Effector memory CD4-positive, alpha-beta T cell (primary cell): ENCODE measurements around the gene DLG1.

Source experiments
- DNase-seq, 3 donors: peaks; one replicate each; pipeline ENCODE4 v3.0.0-alpha.2; 2020
- H3K27ac ChIP-seq: 2 replicates; pipeline ENCODE4 v1.7.0; 2013; ENCODE audit warnings: mild to moderate bottlenecking, low read length, moderate library complexity; ENCODE audit not compliant: insufficient read depth, poor library complexity, severe bottlenecking
- H3K27me3 ChIP-seq: replicated peaks from 2 replicates; pipeline ENCODE4 v1.7.0; 2013; ENCODE audit warnings: mild to moderate bottlenecking, low read length; ENCODE audit not compliant: insufficient read depth, control insufficient read depth, poor library complexity, severe bottlenecking
- H3K36me3 ChIP-seq: 2 replicates; pipeline ENCODE4 v1.7.0; 2013; ENCODE audit warnings: mild to moderate bottlenecking, low read length, moderate library complexity; ENCODE audit not compliant: control insufficient read depth, insufficient read depth
- H3K4me1 ChIP-seq: 2 replicates; pipeline ENCODE4 v1.7.0; 2013; ENCODE audit warnings: low read length, mild to moderate bottlenecking; ENCODE audit not compliant: control insufficient read depth, insufficient read depth, poor library complexity, severe bottlenecking
- H3K4me3 ChIP-seq: 2 replicates; pipeline ENCODE4 v1.7.0; 2013; ENCODE audit warnings: low read length, low read depth, mild to moderate bottlenecking; ENCODE audit not compliant: insufficient read depth, poor library complexity, severe bottlenecking
- H3K9me3 ChIP-seq: 2 replicates; pipeline ENCODE4 v1.7.0; 2013; ENCODE audit warnings: mild to moderate bottlenecking, low read length, moderate library complexity; ENCODE audit not compliant: control insufficient read depth

DLG1 gene

DNA sequence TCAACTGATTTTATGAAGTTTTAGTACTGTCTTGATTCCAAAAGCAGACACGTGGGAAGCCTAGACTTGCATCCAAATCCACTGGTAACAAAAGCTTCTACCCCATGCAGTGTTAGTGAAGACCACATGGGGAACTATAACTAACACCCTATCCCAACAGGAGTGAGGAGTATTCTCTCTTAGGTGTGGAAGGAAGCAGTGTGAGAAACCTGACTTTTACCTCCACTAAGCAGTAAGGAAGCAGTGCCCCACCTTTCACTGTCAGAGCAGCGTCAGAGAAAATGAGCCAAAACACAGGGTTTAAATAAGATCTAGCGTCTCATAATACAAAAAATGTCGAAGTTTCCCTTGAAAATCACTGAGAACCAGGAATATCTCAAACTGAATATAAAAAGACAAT lies 60.5 kb downstream of the DLG1 start:
- Histone ChIP-seq H3K4me1 (no peaks in the 10 kb centered on the region), H3K36me3 (no peaks in the 10 kb centered on the region), H3K27ac (no peak overlapping the region), H3K9me3 (peaks cover 3% of the 10 kb centered on the region), H3K27me3 (no peaks in the 10 kb centered on the region), H3K4me3 (no peak overlapping the region)
- no peak for DNase-seq

- H3K4me1 ChIP-seq: no peaks in the 10 kb centered on the region
- no peaks in the 10 kb centered on the region for H3K36me3 ChIP-seq
- no peak overlapping the region for H3K4me3 ChIP-seq
- no peaks in the 10 kb centered on the region for H3K9me3 ChIP-seq
- H3K27me3 ChIP-seq: no peaks in the 10 kb centered on the region
- no peak overlapping the region for H3K27ac ChIP-seq
- DNase-seq: no peak
Measured at GRCh38 chr3:197236362-197236761, 62.0 kb downstream of the DLG1 start.

GRCh38 chr3:197234947-197235914 lies 63.2 kb downstream of the DLG1 start:
- Histone ChIP-seq H3K9me3 (no peaks in the 10 kb centered on the region), H3K27ac (no peak overlapping the region), H3K27me3 (no peaks in the 10 kb centered on the region), H3K4me1 (no peaks in the 10 kb centered on the region), H3K36me3 (no peaks in the 10 kb centered on the region), H3K4me3 (no peak overlapping the region)
- no peak for DNase-seq

GRCh38 chr3:197231321-197231720 lies 67.1 kb downstream of the DLG1 start:
- no peak for DNase-seq
- no peaks in the 10 kb centered on the region for H3K27me3 ChIP-seq
- no peaks in the 10 kb centered on the region for H3K4me1 ChIP-seq
- no peak overlapping the region for H3K27ac ChIP-seq
- H3K4me3 ChIP-seq: no peak overlapping the region
- no peaks in the 10 kb centered on the region for H3K9me3 ChIP-seq
- no peaks in the 10 kb centered on the region for H3K36me3 ChIP-seq

- no peaks in the 10 kb centered on the region for H3K4me1 ChIP-seq
- no peak overlapping the region for H3K4me3 ChIP-seq
- no peaks in the 10 kb centered on the region for H3K9me3 ChIP-seq
- no peaks in the 10 kb centered on the region for H3K36me3 ChIP-seq
- no peak overlapping the region for H3K27ac ChIP-seq
- DNase-seq: no peak
- no peaks in the 10 kb centered on the region for H3K27me3 ChIP-seq
Measured at GRCh38 chr3:197229836-197230235, 68.6 kb downstream of the DLG1 start.

- Histone ChIP-seq H3K27ac (no peak overlapping the region), H3K4me3 (no peak overlapping the region), H3K9me3 (no peaks in the 10 kb centered on the region), H3K4me1 (no peaks in the 10 kb centered on the region), H3K36me3 (no peaks in the 10 kb centered on the region), H3K27me3 (no peaks in the 10 kb centered on the region)
- no peak for DNase-seq
Measured at GRCh38 chr3:197229178-197229577, 69.2 kb downstream of the DLG1 start.

DNA sequence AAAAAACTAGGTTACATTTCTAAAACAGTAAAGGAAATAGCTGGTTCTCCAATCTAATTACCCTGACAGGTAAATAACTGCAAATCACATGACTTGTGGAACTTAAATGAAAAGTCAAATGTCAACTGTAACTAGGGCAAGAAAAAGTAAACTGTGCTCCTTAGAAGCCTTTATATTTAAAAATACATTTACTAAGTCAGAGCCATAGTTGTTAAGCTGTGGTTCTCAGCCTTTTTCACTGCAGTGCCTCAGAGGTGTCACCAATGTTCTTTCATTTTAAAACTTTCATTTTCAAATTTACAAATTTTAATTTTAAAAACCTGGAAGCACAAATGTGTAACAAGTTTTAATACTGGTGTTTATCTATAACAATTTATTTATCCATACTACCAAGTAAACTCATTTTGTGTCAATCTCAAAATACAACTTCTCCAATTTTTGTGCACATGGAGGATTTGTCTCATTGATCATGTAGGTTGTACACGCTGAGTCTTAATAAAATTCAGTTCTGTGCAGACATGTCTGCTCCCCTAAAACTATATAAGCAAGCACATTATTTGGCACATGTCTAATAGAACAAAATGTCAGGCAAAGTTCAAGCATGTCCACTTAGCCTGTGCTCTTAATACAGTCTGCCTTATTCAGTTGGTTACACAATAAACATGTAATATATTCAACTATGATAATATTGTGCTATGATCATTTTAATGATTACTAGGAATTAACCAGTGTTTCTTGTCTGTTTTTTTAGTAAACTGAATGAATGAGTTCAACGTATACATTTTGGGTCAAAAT lies 70.4 kb downstream of the DLG1 start:
- Histone ChIP-seq H3K4me1 (no peaks in the 10 kb centered on the region), H3K36me3 (no peaks in the 10 kb centered on the region), H3K4me3 (no peak overlapping the region), H3K27ac (no peak overlapping the region), H3K27me3 (no peaks in the 10 kb centered on the region), H3K9me3 (no peaks in the 10 kb centered on the region)
- DNase-seq: no peak

DNA sequence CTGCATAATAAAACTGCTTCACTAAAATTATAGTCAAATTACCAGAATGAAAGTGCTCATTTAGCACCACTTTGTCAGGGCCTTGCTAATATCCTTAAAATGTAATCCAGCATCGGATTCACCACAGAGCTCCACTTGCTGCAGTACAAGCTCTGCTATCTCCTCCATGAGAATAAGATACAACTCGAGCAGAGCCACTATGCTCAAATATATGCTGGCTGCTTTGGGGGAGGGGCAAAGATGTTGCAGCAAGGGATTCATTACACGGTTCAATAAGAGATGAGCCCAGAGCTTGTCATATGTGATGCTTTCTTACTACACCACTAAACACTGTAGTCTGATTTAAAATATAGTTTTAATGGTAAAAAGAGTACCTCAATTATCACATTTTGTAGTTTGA lies 72.2 kb downstream of the DLG1 start:
- H3K4me1 ChIP-seq: no peaks in the 10 kb centered on the region
- no peaks in the 10 kb centered on the region for H3K27me3 ChIP-seq
- H3K27ac ChIP-seq: no peak overlapping the region
- no peak overlapping the region for H3K4me3 ChIP-seq
- no peak for DNase-seq
- no peaks in the 10 kb centered on the region for H3K9me3 ChIP-seq
- H3K36me3 ChIP-seq: no peaks in the 10 kb centered on the region

DNA sequence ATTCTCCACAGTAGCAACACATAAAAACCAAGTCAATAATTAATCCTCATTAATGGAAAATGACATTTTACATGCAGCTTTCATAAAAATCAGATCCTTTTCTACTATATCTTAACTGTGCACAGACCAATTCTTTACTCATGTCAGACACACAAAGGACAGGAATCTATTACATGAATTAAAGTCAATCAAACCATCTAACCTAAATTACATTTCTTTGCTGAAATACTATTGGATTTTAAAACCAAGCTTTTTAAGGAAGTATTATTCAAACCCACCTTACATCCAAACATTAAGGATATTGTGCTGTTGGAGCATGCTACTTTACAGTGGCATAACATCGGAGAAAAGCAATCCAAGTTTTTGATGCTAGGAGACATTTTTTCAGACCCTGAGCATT lies 72.8 kb downstream of the DLG1 start:
- DNase-seq: no peak
- H3K4me3 ChIP-seq: no peak overlapping the region
- H3K4me1 ChIP-seq: no peaks in the 10 kb centered on the region
- no peaks in the 10 kb centered on the region for H3K36me3 ChIP-seq
- H3K9me3 ChIP-seq: no peaks in the 10 kb centered on the region
- H3K27ac ChIP-seq: no peak overlapping the region
- H3K27me3 ChIP-seq: no peaks in the 10 kb centered on the region

DNA sequence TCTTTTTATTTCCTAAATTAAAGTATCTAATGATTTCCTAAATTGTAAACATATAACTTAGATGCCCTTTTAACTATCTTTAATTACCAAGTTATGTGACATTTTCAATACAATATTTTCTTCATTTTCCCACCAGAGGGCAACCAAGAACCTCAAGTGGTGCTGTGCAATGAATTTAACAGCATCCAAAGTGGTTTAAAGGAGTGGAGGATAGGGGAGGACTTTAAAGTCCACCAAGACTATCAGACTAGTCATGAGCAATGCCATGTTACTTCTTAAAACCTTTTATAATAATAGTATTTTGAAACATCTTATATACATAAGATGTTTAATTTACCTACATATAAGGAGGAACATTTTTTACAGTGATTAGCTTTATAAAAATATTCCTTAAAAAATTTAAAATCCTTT lies 74.4 kb downstream of the DLG1 start:
- Histone ChIP-seq H3K36me3 (no peaks in the 10 kb centered on the region), H3K4me1 (no peaks in the 10 kb centered on the region), H3K4me3 (no peak overlapping the region), H3K27me3 (no peaks in the 10 kb centered on the region), H3K9me3 (no peaks in the 10 kb centered on the region), H3K27ac (no peak overlapping the region)
- no peak for DNase-seq
